ENCODE measurements around the gene DYNC2I2.
A peak's percentile ranks its signal among the peaks of the same experiment; 100 is the strongest.
"Not testable (repeated sequence)": the region's sequence is repeated elsewhere in the genome, so short reads cannot be mapped to it uniquely, and the experiment has no call there.

The DYNC2I2 gene

GRCh38 chr9:128611600-128612394, 44.9 kb downstream of the DYNC2I2 start:
- no peak for DNase-seq

- no peak for DNase-seq
Observed at GRCh38 chr9:128610897-128611296, 45.8 kb downstream of the DYNC2I2 start.

- no peak for DNase-seq
Observed at GRCh38 chr9:128607642-128608350, 48.9 kb downstream of the DYNC2I2 start.

GRCh38 chr9:128603697-128604096, 53.0 kb downstream of the DYNC2I2 start:
- DNase-seq: no peak

- no peak for DNase-seq
Observed at GRCh38 chr9:128600099-128600498, 56.5 kb downstream of the DYNC2I2 start.

GRCh38 chr9:128595471-128595870, 61.2 kb downstream of the DYNC2I2 start:
- DNase-seq: no peak

- no peak for DNase-seq
Observed at GRCh38 chr9:128593856-128594255, 62.8 kb downstream of the DYNC2I2 start.

GRCh38 chr9:128593039-128593438, 63.6 kb downstream of the DYNC2I2 start:
- DNase-seq: no peak

GRCh38 chr9:128588581-128589233, 67.9 kb downstream of the DYNC2I2 start:
- no peak for DNase-seq

- DNase-seq: peak; percentile 30
Observed at GRCh38 chr9:128587453-128587852, 69.2 kb downstream of the DYNC2I2 start.

GRCh38 chr9:128586934-128587333, 69.7 kb downstream of the DYNC2I2 start:
- not testable (repeated sequence) for DNase-seq

GRCh38 chr9:128585155-128585554, 71.5 kb downstream of the DYNC2I2 start:
- DNase-seq: not testable (repeated sequence)

Measured in CD4-positive, alpha-beta T cell treated with Interferon gamma for 1 hour (primary cell).